ENCODE data around the gene MRPS6. TPM values are rescaled to one million over a fixed set of nuclear protein-coding genes. Genes with fewer than 3 reads are reported as not detected.

Gene MRPS6
- total and polyA plus RNA-seq, 2 of the 13 experiments (the other 11 are each of a cell fraction or from before 2014, with no cell fraction given), result 14.2 to 26.9 TPM

DNA sequence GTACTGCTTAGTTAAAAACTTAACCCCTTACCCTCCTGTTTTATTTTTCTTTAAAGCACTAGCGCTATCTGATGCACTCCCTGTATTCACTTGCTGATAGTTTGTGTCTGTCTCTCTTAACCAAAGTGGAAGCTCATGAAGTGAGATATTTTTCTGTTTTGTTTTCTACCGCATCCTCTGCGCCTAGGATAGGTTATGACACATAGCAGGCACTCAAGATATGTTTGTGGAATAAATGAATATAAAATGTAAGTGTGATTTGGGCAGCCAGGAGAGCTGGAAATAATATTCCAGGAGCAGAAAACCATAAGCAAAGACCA lies 49.0 kb upstream of the MRPS6 start (continued):
- TF ChIP-seq RBM22 (optimal IDR thresholded peaks at IDR 0.05; ENCODE audit: low read length), result no peak
- TF ChIP-seq, protein P1, sequence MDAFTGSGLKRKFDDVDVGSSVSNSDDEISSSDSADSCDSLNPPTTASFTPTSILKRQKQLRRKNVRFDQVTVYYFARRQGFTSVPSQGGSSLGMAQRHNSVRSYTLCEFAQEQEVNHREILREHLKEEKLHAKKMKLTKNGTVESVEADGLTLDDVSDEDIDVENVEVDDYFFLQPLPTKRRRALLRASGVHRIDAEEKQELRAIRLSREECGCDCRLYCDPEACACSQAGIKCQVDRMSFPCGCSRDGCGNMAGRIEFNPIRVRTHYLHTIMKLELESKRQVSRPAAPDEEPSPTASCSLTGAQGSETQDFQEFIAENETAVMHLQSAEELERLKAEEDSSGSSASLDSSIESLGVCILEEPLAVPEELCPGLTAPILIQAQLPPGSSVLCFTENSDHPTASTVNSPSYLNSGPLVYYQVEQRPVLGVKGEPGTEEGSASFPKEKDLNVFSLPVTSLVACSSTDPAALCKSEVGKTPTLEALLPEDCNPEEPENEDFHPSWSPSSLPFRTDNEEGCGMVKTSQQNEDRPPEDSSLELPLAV (CRISPR knock-in tag; conservative IDR thresholded peaks at IDR 0.05; ENCODE audit: low read depth), result no peak

DNA sequence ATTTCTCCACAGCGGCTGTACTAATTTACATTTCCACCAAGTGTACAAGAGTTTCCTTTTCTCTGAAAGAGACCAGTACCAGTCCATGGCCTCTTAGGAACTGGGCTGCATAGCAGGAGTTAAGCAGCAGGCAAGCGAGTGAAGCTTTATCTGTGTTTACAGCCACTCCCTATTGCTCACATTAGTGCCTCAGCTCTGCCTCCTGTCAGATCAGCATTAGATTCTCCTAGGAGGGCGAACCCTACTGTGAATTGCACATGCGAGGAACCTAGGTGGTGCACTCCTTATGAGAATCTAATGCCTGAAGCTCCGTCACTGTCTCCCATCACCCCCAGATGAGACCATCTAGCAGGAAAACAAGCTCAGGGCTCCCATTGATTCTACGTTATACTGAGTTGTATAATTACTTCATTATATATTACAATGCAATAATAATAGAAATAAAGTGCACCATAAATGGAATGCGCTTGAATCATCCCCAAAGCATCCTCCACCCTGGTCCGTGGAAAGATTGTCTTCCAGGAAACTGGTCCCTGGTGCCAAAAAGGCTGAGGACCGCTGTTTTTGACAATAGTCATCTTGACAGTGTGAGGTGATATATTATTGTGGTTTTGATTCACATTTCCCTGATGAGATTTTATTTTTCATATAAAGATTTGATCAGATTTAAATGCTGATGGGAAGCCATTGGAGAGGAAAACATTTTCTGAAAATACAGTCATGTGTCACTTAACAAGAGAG lies 45.5 kb upstream of the MRPS6 start:
- Histone ChIP-seq H3K4me1 (ENCODE audit: insufficient read depth, low read length) (peaks cover 34% of the 10 kb centered on the region), H3K4me2 (ENCODE audit: low read depth, low read length) (no peak overlapping the region), H3K9me3 (ENCODE audit: low read length) (no peaks in the 10 kb centered on the region), H3K27ac (ENCODE audit: extremely low read length, insufficient read depth, low read length) (no peak overlapping the region), H4K20me1 (ENCODE audit: insufficient read depth, low read length) (no peaks in the 10 kb centered on the region), H3K27me3 (ENCODE audit: control insufficient read depth in 1 of 2, insufficient read depth in 2 of 2, low read length in 2 of 2) (no peaks in the 10 kb centered on the region; a peak in 2 of 5 replicates), H3K4me3 (replicated peaks in 1 of 3; ENCODE audit: insufficient read depth in 1 of 3, low read depth in 2 of 3, low read length in 3 of 3) (no peak overlapping the region), H3K79me2 (ENCODE audit: insufficient read depth, low read length) (no peaks in the 10 kb centered on the region), H3K9ac (ENCODE audit: insufficient read depth, low read depth, low read length) (no peak overlapping the region), H2AFZ (ENCODE audit: low read length) (no peak overlapping the region), H3K36me3 (replicated peaks in 1 of 2; ENCODE audit: control insufficient read depth in 1 of 2, insufficient read depth in 2 of 2, low read length in 2 of 2) (no peaks in the 10 kb centered on the region)
- ChIA-PET CTCF (ENCODE audit: low intra/inter-chr PET ratio, low total read pairs) (no interaction called here), POLR2A (no interaction called here)
- in situ Hi-C loops (cut with HindIII; ENCODE audit: extremely low pct_ligation_motif_present, low pct_unique_long_range_greater_than_20kb) (no loop called here), intact Hi-C loops (cut with micrococcal nuclease; ENCODE audit: unreplicated experiment) (no loop called here)
- TF ChIP-seq ZNF235 (CRISPR knock-in tag; IDR thresholded peaks at IDR 0.05; ENCODE audit: borderline replicate concordance) (no peak), PBX2 (CRISPR knock-in tag; IDR thresholded peaks at IDR 0.05) (no peak)
- DNase-seq (ENCODE audit: low spot score) (no peak), ATAC-seq (no peak), FAIRE-seq (no peak)
- no TSS peak for BruUV-seq (replicated peaks)
- WGBS (ENCODE audit: low lambda C conversion rate), result 36% methylated on average over 8 of the region's 9 CpGs

All from HepG2 (cell line).